Pons (tissue), 1 donor: ENCODE measurements around the gene ACOX3.
"Not testable (repeated sequence)": the region's sequence is repeated elsewhere in the genome, so short reads cannot be mapped to it uniquely, and the experiment has no call there.

Source experiments
- DNase-seq: peaks from one replicate; pipeline ENCODE4 v3.0.0-alpha.2; 2016; ENCODE audit warnings: low spot score

ACOX3 gene

GRCh38 chr4:8352368-8353157 lies 88.0 kb downstream of the ACOX3 start:
- DNase-seq: no peak

GRCh38 chr4:8351931-8352367 lies 88.6 kb downstream of the ACOX3 start:
- DNase-seq: peak; percentile 15

- DNase-seq: no peak
Measured at GRCh38 chr4:8350841-8351461, 89.6 kb downstream of the ACOX3 start.

- no peak for DNase-seq
Measured at GRCh38 chr4:8350352-8350751, 90.2 kb downstream of the ACOX3 start.

DNA sequence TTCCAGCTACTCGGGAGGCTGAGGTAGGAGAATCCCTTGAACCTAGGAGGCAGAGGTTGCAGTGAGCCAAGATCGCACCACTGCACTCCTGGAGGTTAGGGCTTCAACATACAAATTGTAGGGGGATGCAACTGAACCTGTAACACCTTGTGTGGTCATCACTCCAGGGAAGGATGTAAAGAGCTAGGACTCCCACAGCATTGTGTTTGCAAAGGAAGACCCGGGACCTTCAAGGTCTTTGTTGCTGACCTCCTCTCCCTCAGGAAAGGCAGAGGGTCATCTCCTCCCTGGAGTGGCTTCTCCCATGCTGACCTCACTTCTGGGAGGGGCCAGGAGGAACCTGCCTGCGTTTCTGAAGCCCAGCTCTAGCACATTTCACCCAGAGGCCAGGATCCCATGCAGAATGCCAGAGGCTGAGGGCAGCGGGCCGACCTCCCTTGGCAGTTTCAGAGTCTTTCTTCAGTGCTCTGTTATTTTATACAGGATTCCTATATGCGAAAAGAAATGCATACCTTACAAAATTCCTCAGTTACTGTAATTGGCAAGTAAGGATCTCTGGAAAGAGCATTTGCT lies 90.8 kb downstream of the ACOX3 start:
- DNase-seq: no peak

DNA sequence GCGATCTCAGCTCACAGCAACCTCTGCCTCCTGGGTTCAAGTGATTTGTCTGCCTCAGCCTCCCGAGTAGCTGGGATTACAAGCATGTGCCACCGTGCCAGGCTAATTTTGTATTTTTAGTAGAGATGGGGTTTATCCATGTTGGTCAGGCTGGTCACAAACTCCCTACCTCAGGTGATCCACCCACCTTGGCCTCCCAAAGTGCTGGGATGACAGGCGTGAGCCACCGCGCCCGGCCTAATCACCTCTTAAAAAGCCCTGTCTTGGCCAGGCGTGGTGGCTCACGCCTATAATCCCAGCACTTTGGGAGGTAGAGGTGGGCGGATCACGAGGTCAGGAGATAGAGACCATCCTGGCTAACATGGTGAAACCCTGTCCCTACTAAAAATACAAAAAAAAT lies 91.3 kb downstream of the ACOX3 start:
- DNase-seq: not testable (repeated sequence)

DNA sequence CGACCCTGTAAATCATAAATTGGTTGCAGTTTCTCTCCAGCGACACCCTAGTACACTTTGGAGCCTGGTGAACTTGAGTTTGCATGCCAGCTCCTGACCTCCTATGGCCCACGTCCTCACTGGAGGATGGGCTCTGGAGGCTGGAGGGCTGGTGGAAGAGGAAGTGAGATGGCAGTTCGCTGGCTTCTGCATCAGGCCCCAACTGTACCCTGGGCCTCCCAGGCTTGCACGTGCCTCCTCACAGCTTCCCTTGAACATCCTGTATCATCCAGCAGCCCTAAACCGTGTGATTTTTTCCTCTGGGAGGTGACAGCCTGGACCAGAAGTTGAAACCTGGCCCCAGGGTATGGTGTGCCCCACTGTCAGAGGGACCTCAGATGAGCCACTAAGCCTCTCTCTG lies 92.5 kb downstream of the ACOX3 start:
- no peak for DNase-seq

DNA sequence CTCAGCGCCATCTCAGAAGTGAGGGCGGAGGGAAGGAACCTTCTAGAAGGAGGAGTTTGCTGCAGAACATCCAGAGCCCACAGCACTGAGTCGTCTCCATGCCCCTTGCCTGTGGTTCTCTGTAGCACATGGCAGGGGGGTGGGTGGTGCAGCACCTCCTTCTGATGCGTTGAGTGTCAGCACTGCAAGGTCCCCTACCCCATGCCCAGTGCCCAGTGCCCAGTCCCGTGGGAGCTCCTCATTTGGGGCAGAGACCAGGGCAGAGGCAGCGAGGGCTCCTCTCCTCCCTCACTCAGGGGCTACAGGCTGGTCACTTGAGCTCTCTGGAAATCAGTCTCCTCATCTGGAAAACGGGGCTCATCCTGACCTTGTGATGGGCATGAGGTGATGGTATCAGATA lies 92.9 kb downstream of the ACOX3 start:
- DNase-seq: no peak

GRCh38 chr4:8346838-8347605 lies 93.5 kb downstream of the ACOX3 start:
- DNase-seq: peak; percentile 66

DNA sequence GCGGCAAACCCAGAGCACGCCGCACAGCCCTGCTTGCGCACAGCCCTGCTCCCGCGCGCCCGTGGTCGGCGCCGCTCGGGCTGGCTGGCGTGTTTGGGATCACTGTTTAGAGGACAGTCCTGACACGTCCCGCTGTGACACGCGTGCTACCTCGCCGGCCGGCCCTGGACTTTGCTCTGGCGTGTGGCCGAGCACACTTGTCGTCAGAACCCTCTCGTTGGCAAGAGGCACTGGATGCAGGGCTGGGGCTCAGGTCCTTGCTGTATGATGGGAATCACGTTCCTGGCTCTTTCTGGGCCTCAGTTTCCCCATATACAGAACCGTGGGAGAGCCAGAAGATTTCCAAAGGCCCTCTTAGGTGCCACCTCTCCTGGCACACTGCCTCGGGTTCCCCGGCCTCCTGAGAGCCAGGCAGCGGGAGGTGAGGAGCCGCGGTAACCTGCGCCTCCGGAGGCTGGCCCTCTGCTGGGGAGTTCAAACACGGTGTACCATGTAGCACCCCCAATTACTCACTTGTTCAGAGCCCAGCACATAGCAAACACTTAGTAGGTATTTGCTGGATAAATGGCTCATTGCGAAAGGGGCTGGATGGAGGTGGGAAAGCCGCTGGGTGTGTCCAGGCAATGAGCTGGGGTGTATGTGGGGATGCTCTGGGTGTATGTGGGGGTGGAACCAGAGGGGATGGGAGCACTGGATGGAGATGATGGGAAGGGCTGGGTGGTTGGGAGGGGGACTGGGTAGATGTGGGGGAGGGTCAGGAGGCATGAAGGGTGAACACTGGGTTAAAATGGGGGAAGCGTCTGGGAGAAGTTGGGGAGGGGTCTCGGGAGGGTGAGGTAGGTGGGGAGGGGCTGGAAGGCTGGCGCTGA lies 94.3 kb downstream of the ACOX3 start:
- no peak for DNase-seq

- DNase-seq: no peak
Measured at GRCh38 chr4:8345053-8345945, 95.2 kb downstream of the ACOX3 start.

- no peak for DNase-seq
Measured at GRCh38 chr4:8344377-8344776, 96.1 kb downstream of the ACOX3 start.

DNA sequence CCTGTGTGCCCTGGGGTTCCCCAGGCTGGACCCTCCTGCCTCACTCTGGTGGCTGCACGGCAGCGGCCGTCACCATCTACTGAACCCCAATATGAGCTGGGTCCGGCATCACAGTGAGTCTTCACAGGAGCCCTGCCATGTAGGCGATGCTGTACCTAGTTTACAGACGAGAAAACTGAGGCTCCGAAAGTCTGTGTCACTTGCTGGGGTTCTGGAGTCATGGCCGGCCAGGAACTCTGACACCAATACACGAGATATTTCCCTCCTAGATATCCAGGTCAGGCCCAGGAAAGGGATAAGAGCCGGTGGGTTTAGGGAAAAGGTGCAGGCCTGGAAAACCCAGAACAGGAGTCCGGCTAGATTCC lies 96.6 kb downstream of the ACOX3 start:
- no peak for DNase-seq

GRCh38 chr4:8343262-8343966 lies 97.1 kb downstream of the ACOX3 start:
- no peak for DNase-seq

DNA sequence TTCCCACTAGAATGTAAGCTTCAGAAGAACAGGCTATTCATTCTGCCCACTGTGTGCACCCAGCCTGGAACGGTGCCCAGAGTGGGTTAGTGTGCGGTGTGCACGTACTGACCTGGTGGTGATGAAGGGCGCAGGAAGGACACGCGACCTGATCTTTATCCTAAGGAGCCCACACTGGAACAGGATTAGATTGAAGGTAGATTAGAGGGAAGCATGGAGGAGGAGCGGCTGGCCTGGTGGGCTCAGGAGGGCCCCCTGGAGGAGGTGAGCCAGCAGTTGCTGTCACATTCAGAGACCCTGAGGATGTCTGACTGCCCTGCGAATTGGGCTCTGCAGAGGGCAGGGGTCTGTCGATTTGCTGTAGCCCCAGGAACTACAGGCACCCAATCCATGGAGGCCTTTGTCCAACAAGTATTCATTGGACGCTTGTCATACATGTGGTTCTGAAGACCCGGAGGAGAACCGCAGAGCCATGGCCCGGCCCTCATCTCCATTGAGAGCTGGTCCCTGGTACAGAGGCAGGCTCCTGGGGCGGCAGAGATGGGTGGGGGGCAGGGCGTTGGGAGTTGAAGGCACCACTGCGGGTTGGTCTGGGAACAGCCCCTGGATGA lies 97.8 kb downstream of the ACOX3 start:
- DNase-seq: no peak

- DNase-seq: peak; percentile 56
Measured at GRCh38 chr4:8341691-8342090, 98.8 kb downstream of the ACOX3 start.

- not testable (repeated sequence) for DNase-seq
Measured at GRCh38 chr4:8341281-8341680, 99.2 kb downstream of the ACOX3 start.

DNA sequence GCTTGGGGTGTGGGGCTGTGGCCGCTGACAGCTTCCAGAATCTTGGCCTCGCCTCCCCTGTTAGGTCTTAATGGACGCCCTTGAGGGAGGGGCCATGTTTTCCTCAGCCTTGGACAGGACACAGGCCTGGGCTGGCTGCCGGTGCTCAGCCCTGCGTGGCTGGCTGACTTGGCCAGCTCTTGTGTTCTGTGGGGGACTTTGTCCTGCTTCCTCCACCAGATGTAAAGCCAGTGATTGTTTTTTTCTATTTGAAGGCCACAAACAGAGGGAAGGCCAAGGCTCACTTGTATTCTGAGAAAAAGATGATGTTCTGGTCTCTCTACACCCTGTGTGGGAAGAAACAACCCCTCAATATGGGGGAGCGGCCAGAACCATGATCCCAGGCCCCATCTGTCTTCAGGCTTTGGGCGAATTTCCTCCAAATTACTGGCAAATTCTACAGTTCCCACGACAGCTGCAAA lies 99.7 kb downstream of the ACOX3 start:
- DNase-seq: peak; percentile 78

GRCh38 chr4:8338351-8338961 lies 102.1 kb downstream of the ACOX3 start:
- DNase-seq: no peak
